HG02588 (cell line): ENCODE measurements around the gene TNS4.

Source experiments
- ATAC-seq: cut with Tn5 transposase; IDR thresholded peaks from one replicate; pipeline ENCODE4 v1.9.1; 2021; ENCODE audit warnings: mild to moderate bottlenecking, moderate library complexity; ENCODE audit not compliant: unreplicated experiment

TNS4 gene

DNA sequence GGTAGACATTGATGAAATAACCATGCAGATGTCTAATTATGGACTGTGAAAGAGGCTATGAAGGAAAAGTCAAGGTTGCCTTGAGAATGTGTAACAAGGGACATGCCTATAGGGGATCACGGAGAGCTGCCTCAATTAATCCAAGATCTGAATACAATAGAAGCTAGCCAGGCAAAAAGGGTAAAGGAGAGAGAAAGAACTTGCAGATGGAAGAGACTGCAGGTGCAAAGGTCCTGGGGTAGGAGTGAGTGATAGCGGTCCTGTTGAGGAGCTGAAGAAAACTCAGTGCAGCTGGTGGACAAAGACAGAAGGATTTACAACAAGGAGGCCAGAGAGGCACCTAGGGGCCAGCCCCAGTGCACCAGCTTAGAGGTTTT is 15.9 kb upstream of the TNS4 start:
- ATAC-seq, result no peak

DNA sequence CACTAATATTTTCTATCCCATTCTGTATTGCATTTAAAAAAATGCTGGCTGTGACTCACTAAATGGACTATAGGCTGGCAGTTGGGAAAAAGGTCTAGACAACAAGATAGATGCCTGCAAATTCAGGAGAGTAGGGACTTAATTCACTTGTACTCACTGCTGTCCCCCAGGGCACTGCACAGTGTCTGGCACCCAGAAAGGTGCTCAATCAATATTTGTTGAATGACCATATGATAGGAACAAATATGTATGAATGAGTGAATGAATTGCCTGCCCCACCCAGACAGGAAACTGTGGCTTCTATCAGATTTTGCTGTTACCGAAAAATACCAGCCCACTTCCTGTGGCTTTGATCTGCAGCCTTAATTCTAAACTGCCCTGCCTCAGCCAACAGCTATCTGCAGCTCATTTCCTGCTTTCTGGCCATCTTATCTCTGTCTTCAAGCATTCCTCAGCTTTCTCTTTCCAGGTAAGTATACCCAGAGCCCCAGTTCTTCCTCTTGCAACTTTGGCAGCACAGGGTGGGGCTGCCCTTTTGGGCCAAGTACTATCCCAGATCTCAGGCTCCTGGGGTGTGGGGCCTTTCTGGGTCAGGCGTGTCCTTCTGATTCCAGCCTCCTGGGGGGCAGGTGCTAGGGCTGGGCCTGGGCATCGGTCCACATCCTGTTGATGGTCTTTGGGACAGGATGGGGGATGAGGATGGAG is 15.3 kb upstream of the TNS4 start:
- ATAC-seq, result no peak

DNA sequence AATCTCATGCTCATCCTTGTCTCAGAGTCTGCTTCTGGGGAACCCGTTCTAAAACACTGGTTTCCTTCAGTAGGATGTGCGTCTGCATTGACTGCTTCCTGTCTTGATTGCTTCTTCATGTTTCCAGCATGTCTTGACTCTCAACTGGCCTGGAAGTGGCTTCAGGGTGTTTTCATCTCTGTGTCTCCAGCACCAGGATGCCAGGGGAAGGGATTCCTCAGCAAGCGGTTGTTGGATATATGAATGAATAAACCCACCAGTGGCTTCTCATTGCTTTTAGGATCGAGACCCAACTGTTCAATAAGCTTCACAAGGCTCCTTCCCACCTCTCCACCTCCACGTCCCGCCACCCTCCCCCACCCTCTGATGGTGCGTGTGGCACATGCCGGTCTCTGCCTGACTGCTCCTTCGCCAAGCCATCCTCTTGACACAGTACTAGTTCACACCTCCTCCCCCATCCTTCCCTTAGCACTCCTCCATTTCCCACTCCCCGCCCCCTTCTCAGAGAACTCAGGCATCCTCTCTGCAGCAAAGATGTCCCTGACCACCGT is 14.1 kb upstream of the TNS4 start:
- no peak for ATAC-seq

DNA sequence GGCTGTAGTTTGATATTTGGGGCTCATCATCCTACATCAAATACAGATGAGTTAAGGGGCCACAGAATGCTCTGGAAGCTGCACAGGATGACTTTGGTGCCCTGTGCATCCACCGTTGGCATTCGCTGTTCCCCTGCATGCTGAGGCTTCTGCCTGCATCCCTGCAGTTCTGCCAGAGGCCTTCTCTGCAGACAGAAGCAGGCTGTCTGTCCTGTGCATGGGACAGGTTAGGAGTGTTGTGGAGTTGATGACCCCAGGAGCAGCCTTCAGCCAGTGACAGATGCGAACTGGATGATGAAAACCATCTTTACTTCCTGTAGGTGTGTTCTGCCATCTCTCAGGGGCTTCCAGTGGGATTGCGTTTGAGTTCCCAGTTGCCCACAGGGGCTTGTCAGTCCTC is 13.6 kb upstream of the TNS4 start:
- no peak for ATAC-seq

DNA sequence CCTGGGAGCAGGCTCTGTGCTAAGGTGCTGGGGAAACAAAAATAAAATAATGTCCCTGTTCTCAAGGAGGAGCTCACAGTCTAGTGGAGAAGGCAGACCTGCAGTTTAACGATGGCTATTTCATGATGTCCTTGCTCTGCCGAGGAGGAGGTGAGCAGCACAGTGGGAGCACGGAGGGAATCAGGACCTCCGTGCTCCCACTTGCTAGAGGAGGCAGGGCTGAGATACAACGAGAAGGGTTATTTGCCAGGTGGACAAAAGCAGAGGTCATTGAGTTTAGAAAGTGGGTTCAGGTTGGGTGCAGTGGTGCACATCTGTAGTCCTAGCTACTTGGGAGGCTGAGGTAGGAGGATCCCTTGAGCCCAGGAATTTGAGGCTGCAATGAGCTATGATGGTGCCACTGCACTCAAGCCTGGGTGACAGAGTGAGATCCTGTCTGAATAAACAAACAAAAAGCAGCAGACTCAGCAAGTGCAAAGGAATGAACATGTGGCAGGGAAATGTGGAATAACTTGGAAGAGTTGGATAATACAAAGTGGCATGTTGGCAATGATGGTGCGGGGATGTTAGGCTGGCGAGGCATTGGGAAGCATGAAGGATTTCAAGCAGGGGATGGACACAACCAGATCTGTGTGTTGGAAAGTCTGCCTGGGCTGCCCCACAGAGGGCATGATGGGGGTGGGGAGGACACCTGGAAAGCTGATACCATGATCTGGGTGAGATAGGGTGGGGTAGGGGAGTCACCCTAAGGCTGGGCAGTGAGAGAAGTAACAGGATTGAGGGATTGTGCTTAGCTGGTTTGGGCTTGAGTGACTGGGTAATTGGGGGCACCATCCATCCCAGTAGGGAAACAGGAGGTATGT is 12.8 kb upstream of the TNS4 start:
- ATAC-seq, result no peak

DNA sequence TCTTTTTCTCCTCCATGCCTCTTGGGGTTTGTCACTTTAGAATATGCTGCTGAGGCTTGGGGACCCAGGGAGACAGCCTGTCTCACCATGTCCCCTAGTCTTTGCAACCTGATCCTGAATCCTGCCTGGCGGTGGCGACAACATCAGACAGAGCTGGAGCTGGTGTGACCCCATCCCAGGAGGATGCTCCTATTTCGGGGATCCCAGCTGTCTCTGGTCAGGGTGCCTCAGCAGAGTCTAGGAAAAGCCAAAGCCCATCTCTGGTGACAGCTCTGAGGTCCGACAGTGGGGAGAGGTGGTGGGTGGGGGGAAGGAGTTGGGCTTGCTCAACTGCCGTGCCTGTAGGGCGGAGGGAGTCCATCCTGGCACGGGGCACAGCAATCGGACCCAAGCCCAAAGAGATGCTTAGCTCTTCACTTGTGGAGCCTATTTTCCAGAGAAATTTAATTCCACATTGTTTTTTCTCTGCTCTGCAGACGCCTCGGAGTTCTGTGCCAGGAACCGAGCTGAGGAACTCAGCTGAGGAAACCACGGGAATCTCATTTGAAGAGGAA is 10.3 kb upstream of the TNS4 start:
- no peak for ATAC-seq

DNA sequence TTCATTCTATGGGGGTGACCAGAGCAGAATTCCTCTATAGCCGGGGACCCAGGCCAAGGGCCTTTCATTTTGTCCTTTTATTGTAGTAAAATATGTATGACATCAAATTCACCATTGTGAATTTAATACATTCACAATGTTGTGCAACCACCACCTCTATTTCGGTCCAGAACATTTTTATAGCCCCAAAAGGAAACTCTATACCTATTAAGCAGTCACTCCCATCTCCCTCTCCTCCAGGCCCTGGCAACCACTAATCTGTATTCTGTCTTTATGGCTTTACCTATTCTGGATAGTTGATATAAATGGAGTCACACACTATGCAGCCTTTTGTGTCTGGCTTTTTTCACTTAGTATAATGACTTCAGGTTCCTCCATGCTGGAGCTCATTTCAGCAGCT is 9.7 kb upstream of the TNS4 start:
- no peak for ATAC-seq

DNA sequence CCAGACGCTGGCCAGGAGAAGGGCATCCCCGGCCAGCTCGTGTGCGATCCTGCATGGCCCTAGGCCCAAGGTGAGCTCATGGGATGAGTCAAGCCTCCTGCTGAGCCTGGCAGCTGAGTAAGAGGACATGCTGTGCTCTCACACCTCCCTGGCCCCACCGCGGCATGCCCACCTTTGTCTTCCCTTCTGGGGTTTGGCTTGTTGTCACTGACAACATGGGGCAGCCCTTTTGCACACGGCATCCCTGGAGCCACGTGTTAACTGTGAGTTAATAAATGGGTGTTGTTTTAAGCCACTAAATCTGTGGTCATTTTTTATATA is 8.9 kb upstream of the TNS4 start:
- no peak for ATAC-seq

DNA sequence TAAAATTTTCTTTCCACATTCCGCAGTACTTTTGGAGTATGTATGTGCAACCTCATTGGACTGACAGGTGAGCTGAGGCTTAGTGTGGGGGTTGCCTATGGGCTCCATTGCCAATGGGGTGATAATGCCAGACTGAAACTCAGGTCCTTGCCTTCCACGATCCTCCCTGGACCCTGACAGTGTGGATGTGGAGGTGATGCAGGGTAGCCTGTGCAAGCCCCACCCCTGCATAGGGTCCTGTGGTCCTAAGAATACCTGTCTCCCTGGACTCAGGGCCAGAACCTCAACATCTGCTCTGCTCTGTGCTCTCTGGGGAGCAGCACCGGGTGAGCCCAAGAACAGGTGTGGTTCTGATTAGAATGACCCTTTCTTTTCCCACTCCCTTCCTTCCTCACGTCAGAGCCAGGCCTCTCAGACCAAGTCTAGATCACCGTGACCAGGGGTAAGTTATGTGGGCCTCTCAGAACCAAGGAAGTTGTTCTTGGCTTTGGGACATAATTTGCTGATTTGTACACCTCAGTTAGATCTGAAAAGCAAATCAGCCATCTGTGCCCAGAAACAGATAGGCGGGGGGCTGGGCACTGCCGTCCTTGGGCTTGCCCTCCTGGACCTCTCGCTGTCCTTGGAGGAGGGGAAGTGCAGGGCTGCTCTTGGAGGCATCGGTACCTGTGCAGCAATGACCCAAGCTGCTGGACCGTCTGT is 8.4 kb upstream of the TNS4 start:
- ATAC-seq, result no peak

DNA sequence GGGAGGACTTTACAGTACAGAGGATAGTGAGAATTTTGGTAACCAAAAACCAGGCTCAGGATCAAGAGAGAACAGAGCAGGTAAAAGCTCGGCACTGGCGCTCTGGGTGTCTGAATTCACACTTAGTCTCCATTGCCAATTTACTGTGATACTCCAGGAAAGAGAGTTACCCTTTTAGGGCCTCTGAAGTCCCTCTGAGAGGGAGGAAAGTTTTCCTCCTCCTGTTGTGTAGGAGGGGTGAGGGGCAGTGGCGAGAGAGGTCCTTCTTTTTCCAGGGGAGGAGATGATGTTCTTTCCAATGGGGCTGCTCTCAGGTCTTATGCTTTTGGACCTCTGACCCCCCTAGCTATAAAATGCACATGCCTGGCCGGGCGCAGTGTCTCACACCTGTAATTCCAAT is 5.4 kb upstream of the TNS4 start:
- no peak for ATAC-seq

DNA sequence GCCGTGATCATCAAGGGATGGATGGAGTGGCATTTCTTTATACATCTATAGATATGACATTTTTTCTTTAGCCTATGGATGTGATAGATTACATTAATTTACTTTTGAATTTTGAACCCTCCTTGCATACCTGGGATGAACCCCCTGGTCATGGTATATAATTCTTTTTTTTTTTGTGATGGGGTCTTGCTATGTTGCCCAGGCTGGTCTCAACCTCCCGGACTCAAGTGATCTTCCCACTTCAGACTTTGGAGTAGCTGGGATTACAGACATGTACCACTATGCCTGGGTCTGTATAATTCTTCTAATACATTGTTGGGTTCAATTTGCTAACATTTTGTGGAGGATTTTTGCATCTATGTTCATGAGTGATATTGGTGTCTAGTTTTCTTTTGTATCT is 1.7 kb upstream of the TNS4 start:
- ATAC-seq, result no peak

DNA sequence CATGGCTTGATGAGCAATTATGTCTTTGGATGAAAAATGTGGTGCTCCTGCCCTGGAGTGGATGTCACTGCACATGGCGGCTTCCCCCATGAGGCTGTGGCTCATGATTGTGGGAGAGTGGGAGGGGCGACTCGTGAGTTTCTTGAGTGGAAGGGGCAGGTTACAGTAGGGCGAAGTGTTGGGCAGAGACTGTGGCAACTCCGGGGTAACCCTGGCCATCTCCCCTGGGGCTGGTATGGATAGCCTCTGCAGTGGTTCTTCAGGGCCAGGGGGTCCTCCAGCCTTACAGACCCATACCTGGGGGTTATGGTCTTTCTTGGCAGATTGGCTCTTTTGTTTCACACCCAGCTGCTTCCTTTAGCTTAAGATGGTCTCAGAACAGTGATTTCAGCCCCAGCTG is 1.3 kb upstream of the TNS4 start:
- ATAC-seq, result no peak

DNA sequence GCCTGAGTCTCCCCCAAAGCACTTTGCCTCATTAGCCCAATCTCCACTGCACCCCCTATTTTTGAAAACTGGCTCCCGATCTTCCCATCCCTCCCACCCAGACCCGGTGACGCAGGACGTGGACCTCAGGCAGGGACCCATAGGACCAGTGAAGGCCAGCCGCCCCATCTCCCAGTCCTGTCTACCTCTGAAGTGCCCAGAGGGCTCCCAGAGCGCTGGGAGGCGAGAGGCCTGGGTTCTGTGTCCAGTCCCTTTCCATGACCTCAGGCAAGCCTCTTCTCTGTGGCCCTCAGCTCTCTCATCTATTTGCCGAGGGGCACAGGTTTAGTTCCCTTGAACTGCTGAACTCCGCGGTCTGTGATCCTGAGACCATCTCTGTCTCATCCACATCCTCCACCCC is 714 bp downstream of the TNS4 start:
- no peak for ATAC-seq

DNA sequence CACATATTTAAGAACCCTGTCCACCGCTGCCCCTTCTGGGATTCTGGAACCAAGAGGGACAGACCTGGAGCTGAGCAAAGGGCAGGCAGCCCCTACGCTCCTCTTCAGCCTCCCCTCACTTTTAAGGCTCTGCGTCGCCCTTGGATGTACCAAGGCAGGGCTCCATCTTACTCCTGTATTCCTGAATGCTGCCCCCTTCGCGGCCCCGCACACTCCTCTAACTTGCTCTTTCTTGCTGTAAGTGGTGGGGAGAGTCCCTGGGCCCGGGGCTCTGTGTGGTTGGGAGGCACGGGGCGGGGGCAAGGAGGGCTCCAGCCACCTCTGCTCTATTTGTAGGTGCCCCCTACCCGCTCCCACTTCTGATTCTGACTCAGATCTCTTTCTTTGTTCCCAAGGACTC is 1.2 kb downstream of the TNS4 start:
- no peak for ATAC-seq

DNA sequence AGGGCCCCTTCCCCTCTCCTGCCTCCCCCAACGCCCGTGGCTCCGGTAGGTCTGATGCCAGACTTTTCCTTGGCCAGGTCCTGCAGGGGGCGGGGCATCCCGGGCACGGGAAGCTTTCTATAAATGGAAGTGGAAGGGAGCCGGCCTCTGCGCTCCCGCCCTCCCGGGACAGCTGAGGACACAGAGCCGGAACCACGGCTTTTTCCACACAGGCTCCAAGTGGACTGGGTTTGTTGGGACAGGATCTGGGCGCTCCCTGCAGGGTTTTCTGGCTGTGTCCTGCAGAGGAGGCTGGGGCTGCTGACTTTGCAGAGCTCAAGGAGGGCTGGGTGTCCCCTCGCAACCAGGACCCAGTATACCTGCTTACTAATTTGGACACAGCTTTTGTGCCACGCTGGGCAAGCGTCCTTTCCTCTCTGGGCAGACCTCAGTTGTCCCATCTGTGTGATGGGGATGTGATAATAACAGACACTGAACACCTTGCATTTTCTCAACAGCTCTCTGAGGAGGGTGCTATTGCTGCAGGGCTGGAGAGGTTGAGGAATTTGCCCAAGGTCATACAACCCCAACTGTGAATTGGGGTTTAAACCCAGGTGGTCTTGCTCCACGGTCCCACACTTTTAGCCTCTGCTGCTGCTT is 1.8 kb downstream of the TNS4 start:
- ATAC-seq, result no peak

DNA sequence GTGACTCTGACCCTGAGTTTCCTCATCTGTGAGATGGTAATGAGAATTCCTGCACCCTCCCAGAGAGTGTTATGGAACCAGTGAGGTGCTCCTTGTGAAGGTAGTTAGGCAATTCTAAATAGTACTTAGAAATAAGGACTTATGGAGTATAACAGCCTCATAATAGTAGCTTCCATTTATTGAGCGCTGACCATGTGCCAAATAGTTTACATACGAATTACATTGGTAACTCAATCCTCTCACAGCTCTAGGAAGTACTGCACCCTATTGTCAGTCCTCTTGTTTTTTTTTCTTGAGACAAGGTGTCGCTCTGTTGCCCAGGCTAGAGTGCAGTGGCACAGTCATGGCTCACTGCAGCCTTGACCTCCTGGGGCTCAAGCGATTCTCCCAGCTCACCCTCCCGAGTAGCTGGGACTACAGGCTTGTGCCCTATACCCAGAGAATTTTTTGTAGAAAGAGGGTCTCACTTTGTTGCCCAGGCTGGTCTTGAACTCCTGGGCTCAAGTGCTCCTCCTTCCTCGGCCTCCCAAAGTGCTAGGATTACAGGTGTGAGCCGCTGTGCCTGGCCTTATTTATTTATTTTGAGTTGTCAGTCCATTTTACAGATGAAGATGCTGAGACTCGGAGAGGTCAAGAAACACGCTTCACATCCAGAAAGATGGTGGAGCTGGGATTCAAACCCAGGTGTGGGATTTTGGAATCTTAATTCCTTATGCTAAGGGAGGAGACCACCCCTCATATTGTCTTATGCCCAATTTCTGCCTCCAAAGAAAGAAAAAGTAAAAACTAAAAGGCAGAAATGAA is 2.9 kb downstream of the TNS4 start:
- no peak for ATAC-seq

DNA sequence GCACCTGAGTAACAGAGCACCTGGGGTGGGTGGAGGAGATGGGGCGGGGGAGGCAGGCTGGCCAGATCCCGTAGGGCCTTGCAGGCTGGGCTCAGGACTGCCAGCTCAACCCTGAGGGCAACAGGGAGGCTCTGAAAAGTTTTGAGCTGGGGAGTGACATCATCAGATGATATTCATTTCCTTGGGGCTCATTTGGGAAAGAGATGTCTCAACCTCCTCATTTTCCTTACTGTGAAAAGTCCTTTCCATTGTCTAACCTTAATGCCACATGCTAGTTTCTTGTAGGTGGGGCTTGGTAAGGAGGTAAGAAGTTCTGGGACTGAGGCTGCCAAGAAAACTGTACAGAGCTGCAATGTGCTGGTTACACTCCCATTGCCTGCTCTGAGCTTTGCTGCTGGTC is 3.7 kb downstream of the TNS4 start:
- ATAC-seq, result no peak

DNA sequence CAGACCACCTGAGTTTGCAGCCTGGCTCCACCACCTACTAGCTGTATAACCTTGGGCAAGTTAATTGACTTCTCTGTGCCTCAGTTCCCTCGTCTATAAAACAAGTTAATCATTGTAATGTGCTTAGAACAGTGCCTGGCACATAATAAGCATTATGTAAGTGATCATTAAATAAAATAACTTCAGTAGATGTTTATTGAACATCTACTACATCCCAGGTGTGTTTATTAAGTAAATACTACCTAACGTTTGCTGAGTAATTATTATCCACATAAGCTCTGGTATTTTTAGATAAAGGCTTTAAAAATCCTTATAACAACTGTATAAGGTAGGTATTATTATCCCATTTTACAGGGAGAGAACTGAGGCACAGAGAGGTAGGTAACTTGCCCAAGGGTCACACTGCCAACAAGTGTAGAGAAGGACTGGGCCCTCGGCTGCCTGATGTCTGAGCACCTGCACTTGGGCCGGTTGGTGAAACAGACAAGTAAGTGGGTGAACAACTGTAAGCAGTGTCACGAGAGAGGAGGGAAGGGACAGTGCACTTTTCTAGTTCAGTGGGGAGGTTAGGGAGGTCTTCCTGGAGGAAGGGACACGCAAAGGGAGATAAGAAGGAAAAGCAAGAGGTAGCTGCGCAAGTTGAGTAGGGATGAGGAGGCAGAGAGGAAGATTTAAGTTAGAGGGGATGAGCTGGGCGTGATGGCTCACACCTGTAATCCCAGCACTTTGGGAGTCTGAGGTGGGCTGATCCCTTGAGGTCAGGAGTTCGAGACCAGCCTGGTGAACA is 4.6 kb downstream of the TNS4 start:
- ATAC-seq, result no peak

DNA sequence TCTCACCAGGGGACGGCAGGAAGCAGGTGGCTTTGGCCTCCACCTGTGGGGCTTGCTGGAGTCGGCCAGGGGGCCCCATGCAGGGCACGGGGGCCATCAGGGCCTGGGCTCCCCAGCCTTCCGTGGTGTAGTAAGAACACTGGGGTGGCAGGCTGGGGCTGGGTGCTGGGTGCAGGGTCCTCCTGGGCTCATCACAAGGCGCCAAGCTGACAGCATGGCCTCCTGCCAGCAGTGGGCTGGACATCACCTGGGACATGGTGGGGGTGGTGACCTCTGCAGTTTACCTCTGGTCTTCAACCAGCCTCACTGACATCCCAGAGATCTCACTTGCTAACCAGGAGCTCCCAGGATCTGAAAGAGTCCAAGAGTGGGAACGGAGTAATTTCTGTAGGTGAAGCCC is 5.3 kb downstream of the TNS4 start:
- ATAC-seq, result no peak
